Adrenal gland (tissue), 5 donors: Measurements from ENCODE around the gene GZMA.

Experiments used
- POLR2A ChIP-seq, 2 donors: fragments of 450-650 bp; IDR thresholded peaks; one replicate each; pipeline ENCODE4 v1.6.1; 2017; ENCODE audit warnings: antibody characterized with exemption in 2 of 2, mild to moderate bottlenecking in 2 of 2, moderate library complexity in 1 of 2
- TF ChIP-seq, protein P1 (sequence below), 6 experiments: fragments of 450-650 bp in 4 of 6; fragments of 200-600 bp in 2 of 6; sonication (generic) in 1 of 6; IDR thresholded peaks; 1 replicate in 5 of 6; 2 replicates in 1 of 6; pipeline versions ENCODE4 v1.5.1 to v1.8.0; 2016 to 2021; ENCODE audit warnings: antibody characterized with exemption in 6 of 6, mild to moderate bottlenecking in 2 of 6, moderate library complexity in 1 of 6
- donor health status: DM: no; HTN: no; CAD: no.

GRCh38 chr5:55096182-55096581 lies 6.3 kb upstream of the GZMA start:
- no peak for TF ChIP-seq POLR2A (IDR thresholded peaks at IDR 0.05)
- TF ChIP-seq, protein P1, sequence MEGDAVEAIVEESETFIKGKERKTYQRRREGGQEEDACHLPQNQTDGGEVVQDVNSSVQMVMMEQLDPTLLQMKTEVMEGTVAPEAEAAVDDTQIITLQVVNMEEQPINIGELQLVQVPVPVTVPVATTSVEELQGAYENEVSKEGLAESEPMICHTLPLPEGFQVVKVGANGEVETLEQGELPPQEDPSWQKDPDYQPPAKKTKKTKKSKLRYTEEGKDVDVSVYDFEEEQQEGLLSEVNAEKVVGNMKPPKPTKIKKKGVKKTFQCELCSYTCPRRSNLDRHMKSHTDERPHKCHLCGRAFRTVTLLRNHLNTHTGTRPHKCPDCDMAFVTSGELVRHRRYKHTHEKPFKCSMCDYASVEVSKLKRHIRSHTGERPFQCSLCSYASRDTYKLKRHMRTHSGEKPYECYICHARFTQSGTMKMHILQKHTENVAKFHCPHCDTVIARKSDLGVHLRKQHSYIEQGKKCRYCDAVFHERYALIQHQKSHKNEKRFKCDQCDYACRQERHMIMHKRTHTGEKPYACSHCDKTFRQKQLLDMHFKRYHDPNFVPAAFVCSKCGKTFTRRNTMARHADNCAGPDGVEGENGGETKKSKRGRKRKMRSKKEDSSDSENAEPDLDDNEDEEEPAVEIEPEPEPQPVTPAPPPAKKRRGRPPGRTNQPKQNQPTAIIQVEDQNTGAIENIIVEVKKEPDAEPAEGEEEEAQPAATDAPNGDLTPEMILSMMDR (IDR thresholded peaks at IDR 0.05): no peak
